Suprapubic skin (tissue), 4 donors: Measurements from ENCODE around the gene TCF12.

Experiments
- CTCF ChIP-seq, 2 donors: fragments of 200-600 bp in 1 of 2; fragments of 450-650 bp in 1 of 2; sonication (generic) in 1 of 2; IDR thresholded peaks; one replicate each; pipeline ENCODE4 v1.5.1; 2016 to 2019; ENCODE audit warnings: antibody characterized with exemption in 2 of 2, mild to moderate bottlenecking in 1 of 2, moderate library complexity in 1 of 2
- EP300 ChIP-seq: sonication (generic); formaldehyde crosslinking; IDR thresholded peaks from one replicate; pipeline ENCODE4 v1.6.1; 2017; ENCODE audit warnings: antibody characterized with exemption
- POLR2AphosphoS5 ChIP-seq, 3 donors: sonication (generic); formaldehyde crosslinking; IDR thresholded peaks; one replicate each; pipeline ENCODE4 v1.6.1; 2017; ENCODE audit warnings: antibody characterized with exemption in 3 of 3

GRCh38 chr15:57305009-57305408 is 386.6 kb downstream of the TCF12 start:
- TF ChIP-seq CTCF (IDR thresholded peaks at IDR 0.05) (no peak), POLR2AphosphoS5 (IDR thresholded peaks at IDR 0.05) (no peak), EP300 (no peak)
